GOT3 (cell line): ENCODE measurements around the gene DNAJC7.
"Not testable (repeated sequence)": the region's sequence is repeated elsewhere in the genome, so short reads cannot be mapped to it uniquely, and the experiment has no call there.

Experiments
- DNase-seq: peaks from one replicate; lab custom pipeline; 2025; ENCODE audit warnings: mixed read lengths; lab: John Stamatoyannopoulos, UW

The DNAJC7 gene

DNA sequence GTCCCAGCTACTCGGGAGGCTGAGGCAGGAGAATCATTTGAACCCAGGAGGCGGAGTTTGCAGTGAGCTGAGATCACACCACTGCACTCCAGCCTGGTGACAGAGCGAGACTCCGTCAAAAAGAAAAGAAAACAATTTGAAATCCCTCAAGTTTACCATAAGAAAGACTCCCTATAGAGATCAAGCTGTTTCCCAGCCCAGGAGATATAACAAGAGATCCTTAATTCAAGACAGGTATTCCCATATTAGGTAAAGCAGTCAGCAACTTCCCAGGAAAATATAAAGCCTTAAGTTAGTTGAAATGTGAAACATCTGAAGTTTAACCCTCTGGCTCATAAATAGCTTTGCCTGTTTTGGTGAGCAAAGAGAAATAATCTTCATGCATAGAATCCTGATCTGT, 4.9 kb downstream of the DNAJC7 start:
- not testable (repeated sequence) for DNase-seq

DNA sequence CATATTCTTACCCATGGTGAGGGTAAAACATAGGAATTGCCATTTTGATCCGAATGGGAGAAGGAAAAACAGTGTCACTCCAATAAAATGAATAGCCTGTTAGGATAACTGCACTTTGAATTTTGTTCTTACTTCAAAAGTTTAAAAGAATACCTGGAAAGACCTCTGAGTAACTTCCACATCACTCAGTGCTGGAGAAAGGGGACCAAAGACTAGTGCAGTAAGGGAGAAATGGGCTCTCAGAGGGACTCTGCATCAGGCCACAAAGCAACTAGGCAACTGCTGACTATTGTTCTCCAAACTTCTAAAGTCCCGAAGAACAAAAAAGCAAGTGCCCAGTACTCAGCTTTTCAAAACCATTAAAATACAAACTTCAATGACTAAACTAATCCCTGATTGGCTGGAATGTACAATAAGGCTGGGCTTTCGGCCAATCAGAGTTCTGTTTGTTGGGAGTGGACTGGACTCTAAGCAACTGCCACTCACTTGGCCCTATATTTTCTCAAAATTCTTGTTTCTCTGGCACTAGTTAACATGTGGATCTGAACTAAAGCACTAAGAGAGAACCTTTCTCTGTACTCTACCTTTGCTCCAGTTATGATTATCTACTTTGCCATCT, 6.2 kb downstream of the DNAJC7 start:
- no peak for DNase-seq

DNA sequence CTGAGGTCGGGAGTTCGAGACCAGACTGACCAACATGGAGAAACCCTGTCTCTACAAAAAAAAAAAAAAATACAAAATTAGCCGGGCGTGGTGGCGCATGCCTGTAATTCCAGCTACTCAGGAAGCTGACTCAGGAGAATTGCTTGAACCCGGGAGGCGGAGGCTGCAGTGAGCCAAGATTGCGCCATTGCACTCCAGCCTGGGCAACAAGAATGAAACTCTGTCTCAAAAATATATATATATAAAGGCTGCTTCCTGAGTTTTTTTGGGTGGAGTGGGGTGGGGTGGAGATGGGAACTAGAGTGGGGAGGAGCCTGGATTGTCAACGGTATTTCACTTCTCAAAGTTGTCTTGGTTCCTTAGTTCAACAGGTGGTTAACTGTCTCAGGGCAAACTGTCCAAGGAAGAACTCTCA, 7.0 kb downstream of the DNAJC7 start:
- DNase-seq = not testable (repeated sequence)

DNA sequence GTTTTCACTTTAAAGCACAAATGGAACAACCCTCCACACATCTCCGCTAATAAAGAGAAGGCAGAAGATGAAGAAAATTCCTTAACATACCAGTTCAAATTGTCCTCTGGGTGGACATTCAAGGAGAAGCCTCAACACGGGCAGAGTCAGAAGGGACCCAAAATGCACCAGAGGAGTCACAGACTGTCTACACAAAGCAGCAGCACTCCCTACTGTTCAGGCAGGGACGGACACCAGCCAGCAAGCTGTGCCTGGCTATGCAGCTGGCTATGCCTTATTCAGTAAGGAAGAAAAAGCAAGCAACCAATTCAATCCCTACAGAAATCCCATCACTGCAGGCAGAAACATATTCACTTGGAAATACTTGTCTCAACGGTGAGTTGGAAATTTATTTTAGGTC, 8.1 kb downstream of the DNAJC7 start:
- no peak for DNase-seq

DNA sequence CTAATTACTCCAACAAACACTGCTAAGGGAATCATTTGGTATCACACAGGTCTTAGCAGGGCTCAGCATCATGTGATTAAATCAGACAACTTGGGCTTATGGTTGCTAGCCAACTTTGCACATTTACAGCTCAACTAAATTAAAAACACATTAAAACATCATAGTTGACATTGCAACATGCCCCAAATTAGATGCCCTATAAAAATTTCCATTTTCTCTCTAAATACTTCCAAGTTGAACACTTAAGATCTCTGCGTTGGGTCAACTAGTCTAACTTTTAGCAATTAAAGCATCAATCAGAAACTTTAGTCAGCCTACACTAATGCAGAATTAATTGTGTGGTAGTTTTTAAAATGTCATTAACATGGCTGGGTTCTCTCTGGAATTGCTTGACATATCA, 12.1 kb downstream of the DNAJC7 start:
- no peak for DNase-seq

DNA sequence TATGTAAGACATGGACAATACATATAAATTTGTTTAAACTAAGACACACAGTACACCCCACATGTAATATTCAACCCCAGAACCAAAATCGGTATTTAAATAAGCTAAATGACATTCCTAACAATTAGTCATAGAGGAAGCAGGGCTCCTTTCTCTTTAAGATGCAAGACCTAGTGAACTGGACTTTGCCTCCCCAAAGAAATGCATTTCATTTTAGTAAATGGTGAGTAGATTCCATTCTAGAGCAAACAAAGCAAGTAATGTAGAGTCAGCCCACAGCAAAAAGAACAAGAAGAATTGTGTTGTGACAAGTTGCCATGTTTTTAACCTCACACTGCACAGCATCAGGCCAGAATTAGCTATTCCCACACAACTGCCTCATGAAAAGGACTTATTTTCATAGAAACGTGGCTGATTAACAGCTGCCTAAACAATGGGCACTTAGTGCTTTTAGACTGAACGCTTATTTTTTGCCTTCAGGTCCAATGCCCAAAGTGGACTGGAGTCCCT, 14.4 kb downstream of the DNAJC7 start:
- DNase-seq = no peak

DNA sequence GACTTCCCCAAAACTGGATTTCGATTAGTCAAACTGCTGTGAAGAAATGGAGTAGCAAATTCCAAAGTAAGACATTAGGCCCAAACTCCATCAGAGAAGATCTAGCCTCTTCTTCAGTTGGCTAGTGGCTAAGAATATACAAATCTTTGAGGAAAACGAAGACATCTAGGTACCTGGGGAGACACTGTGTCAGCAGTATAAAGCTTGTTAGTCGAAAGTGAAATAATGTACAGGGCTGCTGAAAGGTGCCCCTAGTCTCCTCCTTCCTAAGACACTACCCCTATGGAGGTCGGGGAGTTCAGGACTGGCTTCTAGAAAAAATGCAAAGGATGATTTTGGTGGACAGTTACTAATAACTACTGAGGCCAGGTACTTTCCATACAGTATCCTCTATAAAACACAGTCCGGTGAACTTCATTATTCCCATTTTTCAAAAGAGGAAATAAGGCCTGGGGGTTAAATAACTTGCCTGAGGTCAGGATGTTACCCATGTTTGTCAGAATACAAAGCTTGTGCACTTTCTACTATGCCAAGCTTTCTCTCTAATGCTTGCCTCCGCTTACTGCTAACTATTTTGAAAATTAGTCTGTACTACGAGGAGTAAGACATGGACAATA, 15.0 kb downstream of the DNAJC7 start:
- no peak for DNase-seq

DNA sequence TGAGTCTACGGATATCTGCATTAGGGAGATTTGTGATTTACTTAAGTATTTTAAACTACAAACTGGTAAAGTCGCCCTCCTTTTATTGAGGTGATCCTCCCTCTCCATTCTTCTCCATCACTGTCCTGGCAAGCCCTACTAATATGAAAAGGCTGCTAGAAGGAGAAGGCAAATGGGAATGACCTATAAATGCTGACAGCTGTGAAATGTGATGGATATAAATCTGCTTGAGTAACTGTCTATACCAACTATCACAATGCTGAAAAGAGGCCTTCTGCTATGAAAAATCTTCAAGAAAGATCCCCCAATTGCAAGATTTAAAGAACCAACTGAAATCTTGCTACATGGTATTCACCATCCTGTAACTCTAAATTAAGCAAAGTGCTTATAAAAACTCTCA, 15.5 kb downstream of the DNAJC7 start:
- no peak for DNase-seq

DNA sequence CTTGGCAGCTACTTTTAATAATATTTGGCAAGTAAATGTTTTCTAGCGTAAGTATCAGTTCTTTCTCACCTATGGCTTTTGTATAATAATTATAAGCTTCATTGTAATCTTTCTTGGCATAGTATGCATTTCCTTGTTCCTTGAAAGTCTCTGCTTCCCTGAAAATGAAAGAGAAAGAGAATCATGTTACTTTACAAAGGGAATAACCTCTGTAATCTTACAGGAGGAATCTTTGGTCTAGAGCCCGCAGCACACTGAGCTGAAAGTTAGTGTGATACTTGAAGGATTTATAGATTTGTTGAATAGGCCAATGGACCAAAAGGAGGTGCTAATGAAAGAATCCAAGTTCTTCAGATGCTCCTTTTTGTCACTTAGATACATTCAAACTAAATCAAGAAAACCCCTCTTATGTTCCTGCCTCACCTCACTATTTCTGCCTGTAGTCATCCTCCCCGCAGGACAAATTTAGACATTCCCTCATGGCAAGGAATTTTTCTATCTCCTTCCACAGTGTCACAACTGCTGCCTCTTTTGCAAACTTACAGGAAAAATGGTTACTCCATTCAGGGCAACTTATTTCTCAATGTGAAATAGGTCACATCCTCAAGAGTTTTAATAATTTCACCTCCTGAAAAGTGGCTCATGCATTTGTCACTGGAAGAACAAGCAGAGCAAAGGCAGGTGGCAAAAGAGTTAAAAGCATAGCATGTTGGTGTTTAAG, 16.7 kb downstream of the DNAJC7 start:
- DNase-seq = no peak

DNA sequence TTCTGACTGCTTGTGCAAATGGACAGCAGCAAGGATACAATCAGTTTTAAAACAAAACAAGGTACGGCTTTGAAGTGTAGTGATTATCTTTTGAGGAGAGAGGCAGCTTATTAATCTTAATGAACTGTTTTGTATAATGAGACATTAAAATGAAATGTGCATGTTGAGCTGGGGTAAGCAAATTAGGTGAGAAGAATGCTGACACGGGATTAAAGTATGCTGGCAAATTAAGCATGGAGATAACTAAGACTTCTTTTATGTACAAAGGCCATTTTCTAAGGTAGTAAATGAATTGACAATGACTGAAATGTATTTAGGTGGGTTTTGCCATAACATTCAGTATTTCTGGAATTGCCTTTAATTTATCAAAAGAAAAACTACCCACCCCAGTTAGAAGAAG, 18.7 kb downstream of the DNAJC7 start:
- no peak for DNase-seq

DNA sequence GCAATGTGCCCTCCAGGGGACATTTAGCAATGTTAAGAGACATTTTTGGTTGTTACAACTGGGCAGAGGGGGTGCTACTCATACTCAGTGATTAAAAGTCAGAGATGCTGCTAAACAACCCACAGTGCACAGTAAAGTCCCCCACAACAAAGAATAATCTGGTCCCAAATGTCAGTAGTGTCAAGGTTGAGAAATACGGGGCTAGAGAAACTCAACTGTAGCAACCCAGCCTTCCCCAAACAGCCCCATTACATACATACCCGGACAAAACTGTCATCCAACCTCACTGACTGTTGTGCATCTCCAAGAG, 20.4 kb downstream of the DNAJC7 start:
- no peak for DNase-seq

DNA sequence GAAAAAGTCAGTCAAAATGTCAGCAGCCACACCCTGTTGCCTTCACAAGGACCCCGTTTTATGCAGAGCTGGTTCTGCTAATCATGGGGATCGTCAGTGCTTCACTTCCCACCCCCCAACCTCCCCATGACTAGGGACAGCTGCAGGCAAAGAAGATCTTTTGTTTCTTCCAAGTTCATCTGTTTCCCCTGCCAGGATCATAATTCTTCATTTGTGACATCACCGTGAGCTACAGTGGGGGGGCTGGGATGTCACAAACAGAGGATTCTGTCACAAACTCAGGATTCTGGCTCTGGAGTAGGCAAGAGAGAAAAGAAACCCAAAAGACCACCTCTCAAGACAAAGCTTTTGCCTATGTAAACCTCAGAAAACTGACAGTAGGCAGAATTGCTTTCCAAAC, 24.7 kb downstream of the DNAJC7 start:
- DNase-seq = no peak

DNA sequence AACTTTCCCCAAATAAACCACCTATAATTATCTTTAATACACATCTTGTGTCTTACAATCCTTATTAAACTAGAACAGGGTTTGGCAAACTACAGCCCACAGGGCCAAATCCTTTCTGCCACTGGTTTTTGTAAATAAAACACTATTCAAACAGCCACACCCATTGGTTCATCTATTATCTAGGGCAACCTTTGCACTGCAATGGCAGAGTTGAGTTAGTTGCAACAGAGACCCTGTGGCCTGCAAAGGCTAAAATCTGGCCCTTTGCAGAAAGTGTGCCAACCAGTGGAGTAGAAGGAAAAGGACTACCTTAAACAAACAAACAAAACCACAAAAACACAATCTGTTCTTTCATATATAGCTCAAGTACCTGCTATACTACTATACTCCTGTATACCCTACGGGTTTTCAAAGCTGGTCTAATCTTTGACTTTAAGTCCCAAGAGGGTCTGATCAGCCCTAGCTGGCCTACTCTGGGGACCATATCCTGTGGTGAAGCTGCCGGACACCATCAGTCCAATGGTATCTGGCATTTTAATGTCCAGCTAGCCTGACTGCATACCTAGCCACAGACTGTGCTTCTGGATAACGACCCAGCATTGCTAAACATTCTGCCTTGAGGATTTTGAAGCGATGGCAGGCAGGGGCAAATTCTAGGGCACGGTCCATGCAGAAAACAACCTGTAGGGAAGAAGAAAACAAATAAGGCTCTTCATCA, 27.4 kb downstream of the DNAJC7 start:
- no peak for DNase-seq

DNA sequence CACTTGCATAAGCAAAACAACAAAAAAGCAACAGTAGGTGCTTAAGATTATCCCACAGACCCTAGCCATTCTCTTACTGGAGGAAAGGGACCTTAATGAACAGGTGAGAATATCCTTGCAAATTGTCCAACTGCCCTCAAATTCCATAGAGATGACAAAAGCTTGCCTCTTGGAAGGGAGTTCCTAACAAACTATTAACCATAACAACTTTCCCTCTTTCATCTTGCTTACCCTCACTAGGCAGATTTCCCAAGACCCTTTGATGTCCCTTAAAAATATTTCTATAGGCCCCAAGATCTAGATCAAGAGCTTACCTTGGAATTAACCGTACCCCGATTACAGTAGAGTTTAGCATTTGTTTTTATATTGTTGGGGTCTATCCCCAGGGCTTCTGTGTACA, 28.8 kb downstream of the DNAJC7 start:
- no peak for DNase-seq

DNA sequence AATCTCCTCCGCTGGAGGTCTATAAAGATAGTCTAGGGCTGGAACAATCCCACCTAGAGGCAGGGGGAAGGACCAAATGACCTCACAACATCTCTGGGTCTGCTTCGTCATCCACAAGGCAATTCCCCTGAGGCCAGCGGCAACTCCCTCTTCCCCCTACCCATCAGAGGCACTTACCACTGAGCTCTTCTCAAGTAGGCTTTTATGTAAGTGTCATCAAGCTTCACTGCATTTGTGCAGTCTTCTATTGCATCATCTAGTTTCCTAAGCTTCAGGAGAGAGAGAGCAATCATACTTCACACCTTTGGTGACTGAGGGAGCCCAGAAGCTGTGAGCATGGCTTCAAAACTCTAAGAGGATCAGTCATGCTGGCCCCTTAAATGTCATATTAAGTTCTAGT, 29.6 kb downstream of the DNAJC7 start:
- no peak for DNase-seq

DNA sequence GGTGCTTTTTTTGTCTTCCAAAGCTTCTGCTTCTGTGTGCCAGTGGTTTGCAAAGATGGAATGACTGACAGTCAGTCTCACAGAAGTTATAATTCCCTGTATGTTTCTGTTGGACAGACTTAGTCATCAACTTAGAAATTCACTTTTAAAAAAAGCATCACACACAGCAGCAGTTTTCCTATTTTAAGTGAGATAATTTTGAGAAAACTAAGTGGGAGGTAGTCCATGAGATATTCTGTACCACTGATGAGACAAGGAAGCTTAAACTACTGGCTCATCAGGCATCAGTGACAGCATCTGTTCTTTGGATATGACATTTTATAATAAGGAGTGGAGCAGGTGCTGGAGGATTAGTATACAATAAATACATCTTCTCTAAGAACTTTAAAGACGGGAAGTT, 30.6 kb downstream of the DNAJC7 start:
- no peak for DNase-seq

DNA sequence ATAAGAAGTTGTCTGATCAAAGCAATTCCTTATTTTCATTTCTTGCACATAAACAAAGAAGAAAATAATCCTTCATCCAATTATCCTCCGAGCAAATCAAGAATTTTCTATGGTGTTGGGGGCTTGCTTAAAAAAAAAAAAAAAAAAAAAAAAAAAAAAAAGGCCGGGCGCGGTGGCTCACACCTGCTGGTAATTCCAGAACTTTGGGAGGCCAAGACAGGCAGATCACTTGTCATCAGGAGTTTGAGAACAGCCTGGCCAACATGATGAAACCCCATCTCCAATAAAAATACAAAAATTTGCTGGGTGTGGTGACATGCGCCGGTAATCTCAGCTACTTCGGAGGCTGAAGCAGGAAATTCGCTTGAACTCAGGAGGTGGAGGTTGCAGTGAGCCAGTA, 31.3 kb downstream of the DNAJC7 start:
- DNase-seq = no peak

DNA sequence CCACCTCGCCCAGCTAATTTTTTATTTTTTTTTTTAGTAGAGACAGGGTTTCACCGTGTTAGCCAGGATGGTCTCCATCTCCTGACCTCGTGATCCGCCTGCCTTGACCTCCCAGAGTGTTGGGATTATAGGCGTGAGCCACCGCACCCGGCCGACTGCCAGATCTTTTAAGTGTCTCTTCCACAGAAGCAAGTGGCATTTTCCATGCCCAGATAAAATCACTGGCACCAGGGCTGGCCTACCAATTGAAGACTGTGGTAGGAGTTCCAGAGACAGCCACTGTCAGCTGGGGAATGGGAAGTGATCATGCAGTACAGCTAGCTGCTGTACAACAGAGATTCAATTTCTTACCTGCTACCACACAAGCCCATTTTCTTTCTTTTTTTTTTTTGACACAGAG, 32.8 kb downstream of the DNAJC7 start:
- no peak for DNase-seq

DNA sequence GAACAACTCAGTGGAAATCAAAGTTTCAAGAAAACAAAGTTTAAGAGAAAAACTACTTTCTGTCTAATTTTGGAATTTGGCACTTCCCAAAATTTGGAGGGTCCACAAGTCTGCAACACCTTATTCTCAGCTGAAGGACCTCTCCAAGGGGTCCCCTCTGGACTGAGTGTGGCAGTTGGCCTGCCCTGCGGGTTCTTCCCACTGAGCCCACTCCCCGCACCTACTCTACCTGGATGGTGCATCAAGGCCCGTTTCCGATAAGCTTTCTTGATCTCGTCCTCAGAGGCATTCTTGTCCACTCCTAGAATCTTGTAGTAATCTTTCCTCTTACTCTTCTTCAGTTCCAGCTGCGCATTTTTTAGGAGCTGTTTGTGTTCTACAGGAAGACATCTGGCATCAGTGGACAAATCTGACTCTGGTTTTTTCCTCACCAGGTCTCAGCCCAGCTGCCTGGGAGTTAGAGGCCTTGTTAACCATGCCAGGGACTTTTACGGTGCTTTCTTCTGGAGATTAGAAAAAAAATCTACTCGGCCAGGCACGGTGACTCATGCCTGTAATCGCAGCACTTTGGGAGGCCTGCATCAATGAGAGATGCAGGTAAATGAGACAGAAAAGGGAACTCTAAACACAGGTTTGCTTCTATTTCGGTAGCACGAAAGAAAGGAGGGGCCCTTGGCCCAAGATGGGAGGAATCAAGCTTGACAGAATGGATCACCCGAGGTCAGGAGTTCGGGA, 35.0 kb downstream of the DNAJC7 start:
- DNase-seq = no peak

DNA sequence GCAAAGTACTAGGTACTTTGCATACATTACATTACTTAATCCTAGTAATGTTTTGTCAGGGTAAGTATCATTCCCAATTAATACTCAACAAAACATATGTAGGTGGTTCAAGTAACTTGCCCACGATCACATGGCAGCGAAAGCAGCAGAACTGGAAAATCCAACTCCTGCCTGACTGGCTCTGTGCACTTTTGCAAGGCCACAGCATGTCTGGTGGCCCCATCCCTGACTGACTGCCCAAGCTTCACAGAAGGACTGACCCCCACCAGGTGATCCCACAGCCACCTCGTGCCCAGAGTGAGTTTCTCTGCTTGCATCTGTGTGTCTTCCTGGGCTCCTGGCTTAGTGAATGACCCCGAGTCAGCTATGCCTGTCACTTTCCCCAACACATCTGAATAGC, 39.2 kb downstream of the DNAJC7 start:
- DNase-seq = no peak

DNA sequence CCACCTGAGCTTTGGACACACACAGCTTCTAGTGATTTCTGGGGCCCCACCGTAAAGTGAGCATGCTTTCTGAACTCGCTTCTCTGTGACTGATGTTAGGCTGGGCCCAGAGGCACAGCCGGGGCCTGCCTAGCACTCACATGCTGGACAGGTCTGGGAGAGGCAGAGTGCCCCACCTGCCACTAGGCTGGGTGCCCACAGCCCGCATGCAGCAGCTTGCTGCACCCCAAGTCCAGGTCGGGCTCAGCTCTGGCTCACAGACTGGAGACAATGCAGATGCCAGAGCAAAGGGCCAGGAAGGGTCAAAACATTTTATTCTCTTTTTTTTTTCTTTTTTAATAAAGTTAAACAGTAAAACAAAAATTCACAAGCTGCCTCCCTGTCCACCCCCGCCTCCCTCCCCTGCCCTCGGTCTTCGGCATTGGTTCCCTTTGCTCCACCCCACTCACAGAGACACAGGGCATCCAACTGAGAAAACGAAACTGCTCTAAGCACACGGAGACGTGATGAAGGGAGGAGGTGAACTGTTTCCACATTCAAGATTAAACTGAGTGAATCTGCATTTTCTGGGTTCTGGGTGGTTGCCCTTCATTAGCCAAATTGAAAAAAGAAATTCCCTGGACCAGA, 41.0 kb downstream of the DNAJC7 start:
- DNase-seq = no peak
